NCI-H2227 (cell line): Measurements from ENCODE around the gene MEGF6.

ENCODE experiments used
- DNase-seq: peaks from one replicate; lab custom pipeline; 2025; ENCODE audit not compliant: unreplicated experiment; lab: John Stamatoyannopoulos, UW

The MEGF6 gene

DNA sequence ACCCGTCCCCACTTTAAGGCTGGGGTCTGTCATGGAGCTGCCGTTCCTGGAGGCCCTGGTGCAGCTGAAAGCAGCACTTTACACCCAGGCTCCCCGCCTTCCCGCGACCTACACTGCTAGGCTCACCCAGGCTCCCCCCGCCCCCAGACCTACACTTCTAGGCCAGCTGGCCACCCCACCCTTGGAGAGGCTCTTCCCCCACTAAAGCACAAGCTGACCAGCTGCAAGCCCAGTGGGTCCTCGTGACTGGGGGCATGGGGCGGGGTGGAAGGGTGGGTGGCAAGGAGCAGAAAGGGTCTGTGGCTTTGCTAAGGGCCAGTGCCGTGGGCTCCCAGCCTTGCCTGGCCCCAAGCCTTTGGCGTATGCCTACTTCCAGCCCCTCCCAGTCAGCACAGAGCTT is 166.6 kb downstream of the MEGF6 start:
- DNase-seq, result no peak

DNA sequence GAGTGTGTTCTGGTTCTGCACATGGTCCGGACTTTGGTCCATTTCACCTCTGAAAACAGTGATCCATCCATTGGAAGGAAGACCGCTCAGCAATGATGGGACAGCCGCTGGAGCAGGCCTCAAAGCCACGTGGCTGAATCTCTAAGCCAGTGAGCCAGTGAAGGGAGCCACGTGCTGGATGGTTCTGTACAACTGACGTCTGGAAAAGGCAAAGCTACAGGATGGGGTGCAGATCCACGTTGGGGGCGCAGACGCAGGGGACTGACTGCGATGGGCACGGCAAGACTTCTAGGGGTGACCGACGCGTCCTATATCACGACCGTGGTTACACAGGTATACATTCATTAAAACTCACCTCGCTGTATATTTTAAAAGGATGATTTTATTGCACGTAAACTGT is 167.0 kb downstream of the MEGF6 start:
- DNase-seq, result no peak

GRCh38 chr1:3443807-3444206 is 167.5 kb downstream of the MEGF6 start:
- no peak for DNase-seq

- no peak for DNase-seq
Measured at GRCh38 chr1:3442901-3443300, 168.4 kb downstream of the MEGF6 start.

GRCh38 chr1:3442331-3442730 is 169.0 kb downstream of the MEGF6 start:
- DNase-seq, result no peak

GRCh38 chr1:3441880-3442279 is 169.4 kb downstream of the MEGF6 start:
- DNase-seq, result no peak

- DNase-seq, result no peak
Measured at GRCh38 chr1:3441410-3441847, 169.9 kb downstream of the MEGF6 start.

- DNase-seq, result no peak
Measured at GRCh38 chr1:3440711-3441409, 170.4 kb downstream of the MEGF6 start.

GRCh38 chr1:3440300-3440681 is 171.0 kb downstream of the MEGF6 start:
- no peak for DNase-seq
